GM19463 (cell line): ENCODE measurements around the gene PHC2.

Source experiments
- ATAC-seq: cut with Tn5 transposase; IDR thresholded peaks from one replicate; pipeline ENCODE4 v1.9.1; 2021; ENCODE audit warnings: mild to moderate bottlenecking, moderate library complexity; ENCODE audit not compliant: unreplicated experiment

Gene PHC2

GRCh38 chr1:33430692-33431593, at the start of gene PHC2:
TSS of gene PHC2 (minus strand) at chr1:33431095. CDS start at chr1:33375539, 55,556 bp downstream.
- ATAC-seq = peak; percentile 87

- ATAC-seq = no peak
Measured at GRCh38 chr1:33477451-33477850, 46.6 kb upstream of the PHC2 start.

- ATAC-seq = no peak
Measured at GRCh38 chr1:33473900-33474299, 43.0 kb upstream of the PHC2 start.

GRCh38 chr1:33472269-33472980, 41.5 kb upstream of the PHC2 start, which contains the start of gene ZSCAN20:
TSS of gene ZSCAN20 (plus strand) at chr1:33472645. CDS start at chr1:33479289, 6,644 bp downstream.
- peak; percentile 91 for ATAC-seq

GRCh38 chr1:33471416-33471815, 40.5 kb upstream of the PHC2 start:
- ATAC-seq = no peak

GRCh38 chr1:33470495-33471012, 39.7 kb upstream of the PHC2 start:
- ATAC-seq = peak; percentile 29

- no peak for ATAC-seq
Measured at GRCh38 chr1:33469691-33470090, 38.8 kb upstream of the PHC2 start.

GRCh38 chr1:33468967-33469366, 38.1 kb upstream of the PHC2 start:
- no peak for ATAC-seq

- ATAC-seq = no peak
Measured at GRCh38 chr1:33468531-33468930, 37.6 kb upstream of the PHC2 start.

- ATAC-seq = no peak
Measured at GRCh38 chr1:33468011-33468410, 37.1 kb upstream of the PHC2 start.

- ATAC-seq = no peak
Measured at GRCh38 chr1:33466159-33466558, 35.3 kb upstream of the PHC2 start.

- ATAC-seq = no peak
Measured at GRCh38 chr1:33465316-33465715, 34.4 kb upstream of the PHC2 start.

- ATAC-seq = no peak
Measured at GRCh38 chr1:33464552-33464951, 33.7 kb upstream of the PHC2 start.

GRCh38 chr1:33462405-33463164, 31.7 kb upstream of the PHC2 start:
- ATAC-seq = no peak

- no peak for ATAC-seq
Measured at GRCh38 chr1:33460947-33461629, 30.2 kb upstream of the PHC2 start.

- ATAC-seq = no peak
Measured at GRCh38 chr1:33460144-33460543, 29.2 kb upstream of the PHC2 start.

- ATAC-seq = no peak
Measured at GRCh38 chr1:33459691-33460090, 28.8 kb upstream of the PHC2 start.

- no peak for ATAC-seq
Measured at GRCh38 chr1:33456502-33456886, 25.6 kb upstream of the PHC2 start.

GRCh38 chr1:33455539-33456501, 24.9 kb upstream of the PHC2 start:
- no peak for ATAC-seq
